OCI-LY7 (cell line): ENCODE measurements around the gene CEP89. TPM values are rescaled to one million over a fixed set of nuclear protein-coding genes. Genes with fewer than 3 reads are reported as not detected.
"Not testable (repeated sequence)": the region's sequence is repeated elsewhere in the genome, so short reads cannot be mapped to it uniquely, and the experiment has no call there.

ENCODE experiments used
- BruUV-seq: library from RNA; stranded (reverse); fragments of 400-500 nt; replicated peaks from 2 replicates; lab custom pipeline; 2021; lab: Mats Ljungman, UMichigan
- CTCF ChIA-PET: fragments of 300-600 bp; sonication (Branson Sonifier 250); formaldehyde crosslinking; loops from one replicate; lab custom pipeline; 2022; ENCODE audit warnings: antibody characterized with exemption; ENCODE audit not compliant: unreplicated experiment; lab: Charles Lee
- POLR2A ChIA-PET: fragments of 300-600 bp; sonication (Branson Sonifier 250); formaldehyde crosslinking; loops from one replicate; lab custom pipeline; 2022; ENCODE audit warnings: antibody characterized with exemption; lab: Charles Lee
- DNase-seq: peaks from one replicate; pipeline ENCODE4 v3.0.0-alpha.2; 2015; ENCODE audit warnings: low spot score
- H2AFZ ChIP-seq: fragments of 200-600 bp; sonication (generic), shearing (Covaris generic); 2 replicates; pipeline ENCODE4 v1.6.1; 2014; ENCODE audit warnings: mild to moderate bottlenecking, antibody characterized with exemption, low read length, moderate library complexity
- H3K27ac ChIP-seq: fragments of 200-600 bp; sonication (generic); 2 replicates; pipeline ENCODE4 v1.5.1; 2014; ENCODE audit warnings: mixed run types, low read depth, mild to moderate bottlenecking, moderate library complexity, low read length, inconsistent platforms; ENCODE audit not compliant: poor library complexity, severe bottlenecking
- H3K36me3 ChIP-seq: fragments of 200-600 bp; sonication (generic); 2 replicates; pipeline ENCODE4 v1.6.1; 2014; ENCODE audit warnings: mild to moderate bottlenecking, antibody characterized with exemption, low read length, moderate library complexity, mixed read lengths; ENCODE audit not compliant: insufficient read depth
- H3K4me1 ChIP-seq: fragments of 200-600 bp; sonication (generic); 2 replicates; pipeline ENCODE4 v1.5.1; 2014; ENCODE audit warnings: mild to moderate bottlenecking, low read length; ENCODE audit not compliant: insufficient read depth, poor library complexity, severe bottlenecking
- H3K4me2 ChIP-seq: fragments of 200-600 bp; sonication (generic); 2 replicates; pipeline ENCODE4 v1.6.1; 2014; ENCODE audit warnings: mild to moderate bottlenecking, low read length
- H3K4me3 ChIP-seq: fragments of 200-600 bp; sonication (generic); 2 replicates; pipeline ENCODE4 v1.5.1; 2014; ENCODE audit warnings: mild to moderate bottlenecking, low read depth, low read length; ENCODE audit not compliant: poor library complexity, severe bottlenecking
- H3K79me2 ChIP-seq: fragments of 200-600 bp; sonication (generic); 2 replicates; pipeline ENCODE4 v1.6.1; 2016; ENCODE audit warnings: low read depth, mild to moderate bottlenecking, low read length, moderate library complexity, mixed read lengths; ENCODE audit not compliant: insufficient read depth
- H3K9me2 ChIP-seq: fragments of 200-600 bp; sonication (generic); 2 replicates; pipeline ENCODE4 v1.6.1; 2016; ENCODE audit warnings: mild to moderate bottlenecking, low read length, mixed read lengths; ENCODE audit not compliant: insufficient read depth
- H3K9me3 ChIP-seq: fragments of 200-600 bp; sonication (generic); 2 replicates; pipeline ENCODE4 v1.6.1; 2014; ENCODE audit warnings: mild to moderate bottlenecking, mixed run types, low read length, mixed read lengths
- H4K20me1 ChIP-seq: fragments of 200-600 bp; sonication (generic); 2 replicates; pipeline ENCODE4 v1.6.1; 2014; ENCODE audit warnings: mild to moderate bottlenecking, antibody characterized with exemption, low read length, moderate library complexity, mixed read lengths; ENCODE audit not compliant: insufficient read depth
- EZH2phosphoT487 ChIP-seq: fragments of 200-600 bp; sonication (generic); IDR thresholded peaks from 2 replicates; pipeline ENCODE4 v1.6.1; 2018; ENCODE audit warnings: low read depth, borderline replicate concordance, mild to moderate bottlenecking, mixed run types, antibody characterized with exemption, low read length, moderate library complexity, mixed read lengths
- intact Hi-C: fragments of 100-400 bp; cut with micrococcal nuclease; formaldehyde crosslinking; loops from one replicate; pipeline ENCODE4 v1.10.0; 2022; ENCODE audit not compliant: unreplicated experiment
- total RNA-seq, 2 experiments: library from RNA; depleted of rRNA in 1 of 2; stranded (reverse); fragments of >200 nt in 1 of 2; shearing (Covaris generic) in 1 of 2; gene quantifications; 2 replicates each; pipeline ENCODE4 v1.2.3, GENCODE V29; 2014 to 2022
- TF ChIP-seq, protein P1 (sequence below): fragments of 200-600 bp; sonication (generic); conservative IDR thresholded peaks from 2 replicates; pipeline ENCODE4 v1.5.1; 2014; ENCODE audit warnings: mild to moderate bottlenecking, antibody characterized with exemption, low read length, moderate library complexity, mixed read lengths

CEP89 gene
- total RNA-seq, 2 experiments from 2014 or later: 15.8 to 20.6 TPM

DNA sequence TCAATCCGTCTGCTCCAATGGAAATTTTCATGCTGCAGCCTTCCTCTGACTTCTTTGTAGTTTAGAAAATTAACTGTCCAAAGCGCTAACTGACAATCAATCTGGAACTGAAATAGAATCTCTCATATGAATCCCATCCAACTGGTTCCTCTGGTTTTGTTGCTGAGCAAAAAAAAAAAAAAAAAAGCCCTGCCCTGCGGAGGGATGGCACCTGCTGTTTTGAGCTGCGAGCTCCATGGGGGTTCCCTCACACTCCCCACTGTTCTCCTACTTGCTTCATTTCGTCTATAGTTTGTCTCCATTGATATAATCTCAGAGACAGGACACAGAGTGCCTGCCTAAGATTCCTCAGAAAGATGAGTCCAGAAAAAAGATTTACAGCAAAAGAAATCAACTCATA lies 33.7 kb upstream of the CEP89 start:
- ChIA-PET CTCF (no interaction called here), POLR2A (no interaction called here)
- TF ChIP-seq, protein P1, sequence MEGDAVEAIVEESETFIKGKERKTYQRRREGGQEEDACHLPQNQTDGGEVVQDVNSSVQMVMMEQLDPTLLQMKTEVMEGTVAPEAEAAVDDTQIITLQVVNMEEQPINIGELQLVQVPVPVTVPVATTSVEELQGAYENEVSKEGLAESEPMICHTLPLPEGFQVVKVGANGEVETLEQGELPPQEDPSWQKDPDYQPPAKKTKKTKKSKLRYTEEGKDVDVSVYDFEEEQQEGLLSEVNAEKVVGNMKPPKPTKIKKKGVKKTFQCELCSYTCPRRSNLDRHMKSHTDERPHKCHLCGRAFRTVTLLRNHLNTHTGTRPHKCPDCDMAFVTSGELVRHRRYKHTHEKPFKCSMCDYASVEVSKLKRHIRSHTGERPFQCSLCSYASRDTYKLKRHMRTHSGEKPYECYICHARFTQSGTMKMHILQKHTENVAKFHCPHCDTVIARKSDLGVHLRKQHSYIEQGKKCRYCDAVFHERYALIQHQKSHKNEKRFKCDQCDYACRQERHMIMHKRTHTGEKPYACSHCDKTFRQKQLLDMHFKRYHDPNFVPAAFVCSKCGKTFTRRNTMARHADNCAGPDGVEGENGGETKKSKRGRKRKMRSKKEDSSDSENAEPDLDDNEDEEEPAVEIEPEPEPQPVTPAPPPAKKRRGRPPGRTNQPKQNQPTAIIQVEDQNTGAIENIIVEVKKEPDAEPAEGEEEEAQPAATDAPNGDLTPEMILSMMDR: no peak
- no peak for TF ChIP-seq EZH2phosphoT487
- no peak overlapping the region for H3K27ac ChIP-seq
- H3K9me2 ChIP-seq: no peaks in the 10 kb centered on the region
- BruUV-seq: no TSS peak
- H3K79me2 ChIP-seq: no peaks in the 10 kb centered on the region
- H3K4me3 ChIP-seq: no peak overlapping the region
- H3K4me1 ChIP-seq: no peaks in the 10 kb centered on the region
- no peak overlapping the region for H3K4me2 ChIP-seq
- H4K20me1 ChIP-seq: no peaks in the 10 kb centered on the region
- no peak overlapping the region for H2AFZ ChIP-seq
- no peak for DNase-seq
- intact Hi-C loops: no loop called here
- H3K36me3 ChIP-seq: no peaks in the 10 kb centered on the region
- no peaks in the 10 kb centered on the region for H3K9me3 ChIP-seq

DNA sequence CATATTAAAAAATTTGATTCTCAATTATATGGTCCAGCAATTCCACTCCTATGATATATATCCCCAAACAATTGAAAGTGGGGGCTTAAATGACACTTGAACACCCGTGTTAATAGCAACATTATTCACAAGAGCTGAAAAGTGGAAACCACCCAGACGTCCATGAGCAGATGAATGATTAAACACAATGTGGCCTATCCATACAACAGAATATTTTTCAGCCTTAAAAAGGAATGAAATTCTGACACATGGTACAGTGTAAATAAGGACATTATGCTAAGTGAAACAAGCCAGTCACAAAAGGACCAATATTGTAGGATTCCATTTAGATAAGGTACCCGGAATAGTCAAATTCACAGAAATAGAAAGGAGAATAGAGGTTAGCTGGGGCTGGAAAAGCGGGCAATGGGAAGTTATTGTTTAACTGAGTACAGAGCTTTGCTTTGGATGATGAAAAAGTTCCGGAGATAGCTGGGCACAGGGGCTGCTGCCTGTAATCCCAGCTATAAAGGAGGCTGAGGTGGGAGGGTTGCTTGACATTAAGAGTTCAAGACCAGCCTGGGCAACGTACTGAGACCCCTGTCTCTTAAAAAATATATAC lies 31.8 kb upstream of the CEP89 start:
- POLR2A ChIA-PET, H3K4me3 ChIP-seq, H3K9me3 ChIP-seq, H2AFZ ChIP-seq, BruUV-seq, H3K4me2 ChIP-seq, intact Hi-C loops, DNase-seq, H3K36me3 ChIP-seq, H3K9me2 ChIP-seq, H3K27ac ChIP-seq, H3K4me1 ChIP-seq, H4K20me1 ChIP-seq, H3K79me2 ChIP-seq, CTCF ChIA-PET: not testable (repeated sequence)

DNA sequence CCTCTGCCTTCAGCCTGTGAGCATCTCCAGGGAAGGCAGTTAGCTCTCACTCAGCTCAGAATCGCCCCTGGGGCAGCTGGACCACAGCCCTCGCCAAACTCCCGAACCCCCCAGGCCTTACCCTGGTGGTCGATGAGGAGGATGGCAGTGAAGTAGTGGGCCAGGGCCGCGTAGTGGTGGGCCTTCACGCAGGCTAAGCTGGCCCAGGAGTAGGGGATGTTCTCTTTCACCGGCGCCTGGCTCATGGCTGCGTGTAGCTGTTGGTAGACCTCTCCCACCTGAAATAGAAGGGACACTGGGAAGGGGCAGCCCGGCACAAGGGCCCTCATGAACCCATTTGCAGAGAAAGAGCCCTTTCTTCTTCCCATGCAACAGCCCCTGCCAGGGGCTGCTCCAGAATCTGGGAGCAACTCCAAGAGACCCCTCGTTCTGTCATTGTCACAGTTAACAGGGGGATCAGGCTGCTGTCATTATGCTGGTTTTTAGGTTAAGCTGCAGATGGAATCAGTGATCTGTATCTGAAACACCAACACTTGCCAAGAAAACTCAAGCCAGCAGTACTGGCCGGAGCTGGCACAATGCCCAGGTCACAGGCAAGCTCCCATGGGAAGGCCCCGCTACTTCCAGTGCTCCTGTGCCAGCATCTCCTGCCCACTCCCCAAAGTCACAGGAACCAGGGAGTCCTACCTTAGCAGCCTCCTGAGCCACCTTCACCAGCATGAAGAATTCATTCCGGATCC lies 30.5 kb upstream of the CEP89 start:
- H3K36me3 ChIP-seq, H4K20me1 ChIP-seq, H3K79me2 ChIP-seq, H3K27ac ChIP-seq, H3K4me2 ChIP-seq, H2AFZ ChIP-seq, CTCF ChIA-PET, H3K4me1 ChIP-seq, intact Hi-C loops, H3K4me3 ChIP-seq, DNase-seq, H3K9me3 ChIP-seq, H3K9me2 ChIP-seq, BruUV-seq: not testable (repeated sequence)
- POLR2A ChIA-PET: interaction anchor here (0.6 kb wide), 1 partner anchor 337 kb away, joined by 4 read pairs; no protein-coding TSS in a partner anchor
